Gastroesophageal sphincter (tissue), 3 donors: Measurements from ENCODE around the gene TAC3.

Experiments
- CTCF ChIP-seq, 4 experiments: fragments of 200-600 bp in 2 of 4; fragments of 450-650 bp in 2 of 4; sonication (generic) in 1 of 4; IDR thresholded peaks; one replicate each; pipeline ENCODE4 v1.5.1; 2017 to 2019; ENCODE audit warnings: antibody characterized with exemption in 4 of 4, mild to moderate bottlenecking in 2 of 4, moderate library complexity in 2 of 4
- POLR2A ChIP-seq, 2 donors: fragments of 450-650 bp; IDR thresholded peaks; one replicate each; pipeline ENCODE4 v1.6.1; 2017; ENCODE audit warnings: antibody characterized with exemption in 2 of 2, mild to moderate bottlenecking in 2 of 2, moderate library complexity in 1 of 2

- no peak for TF ChIP-seq CTCF (IDR thresholded peaks at IDR 0.05)
- TF ChIP-seq POLR2A (IDR thresholded peaks at IDR 0.05), result no peak
Observed at GRCh38 chr12:57018906-57019305, 2.6 kb upstream of the TAC3 start.
